Measurements from ENCODE around the gene KIAA0513.

- TF ChIP-seq CTCF (conservative IDR thresholded peaks at IDR 0.05; ENCODE audit: low read depth, low read length) (no peak), EZH2 (IDR thresholded peaks at IDR 0.05; ENCODE audit: borderline replicate concordance, low read depth, low read length, poor library complexity, severe bottlenecking) (no peak)
Observed at GRCh38 chr16:85017633-85018032, 10.0 kb upstream of the KIAA0513 start.
